Esophagus muscularis mucosa (tissue), 4 donors: Measurements from ENCODE around the gene CDH22. TPM values are rescaled to one million over a fixed set of nuclear protein-coding genes. Genes with fewer than 3 reads are reported as not detected.

Source experiments
- DNase-seq: peaks from one replicate; pipeline ENCODE4 v3.0.0-alpha.2; 2017; ENCODE audit errors: extremely low spot score
- H3K27ac ChIP-seq, 4 donors: fragments of 200-600 bp; sonication (generic); replicated peaks in 1 of 4; 1 replicate in 3 of 4; 2 replicates in 1 of 4; pipeline ENCODE4 v1.5.1; 2016 to 2019; ENCODE audit warnings: mild to moderate bottlenecking in 1 of 4
- H3K27me3 ChIP-seq, 4 donors: fragments of 200-600 bp; sonication (generic); one replicate each; pipeline versions ENCODE4 v1.5.1 to v1.6.0; 2016 to 2019
- H3K36me3 ChIP-seq, 4 donors: fragments of 200-600 bp; sonication (generic); one replicate each; pipeline ENCODE4 v1.5.1; 2016 to 2019
- H3K4me1 ChIP-seq, 4 donors: fragments of 200-600 bp; sonication (generic); one replicate each; pipeline ENCODE4 v1.5.1; 2016 to 2019
- H3K4me3 ChIP-seq, 4 donors: fragments of 200-600 bp; sonication (generic); 1 replicate in 2 of 4; 2 replicates in 2 of 4; pipeline ENCODE4 v1.5.1; 2016 to 2019; ENCODE audit warnings: mild to moderate bottlenecking in 4 of 4, moderate library complexity in 1 of 4
- H3K9me3 ChIP-seq, 4 donors: fragments of 200-600 bp; sonication (generic); 1 replicate in 3 of 4; 2 replicates in 1 of 4; pipeline ENCODE4 v1.5.1; 2016 to 2019
- CTCF ChIP-seq, 3 experiments: fragments of 200-600 bp in 2 of 3; fragments of 450-650 bp in 1 of 3; sonication (generic) in 2 of 3; IDR thresholded peaks; one replicate each; pipeline ENCODE4 v1.5.1; 2017 to 2019; ENCODE audit warnings: antibody characterized with exemption in 3 of 3, mild to moderate bottlenecking in 2 of 3, moderate library complexity in 1 of 3
- EP300 ChIP-seq: sonication (generic); formaldehyde crosslinking; IDR thresholded peaks from one replicate; pipeline ENCODE4 v1.6.1; 2017; ENCODE audit warnings: antibody characterized with exemption
- POLR2A ChIP-seq: fragments of 450-650 bp; IDR thresholded peaks from one replicate; pipeline ENCODE4 v1.6.1; 2017; ENCODE audit warnings: antibody characterized with exemption, moderate library complexity, mild to moderate bottlenecking, low read depth
- POLR2AphosphoS5 ChIP-seq, 2 donors: sonication (generic); formaldehyde crosslinking; IDR thresholded peaks; one replicate each; pipeline ENCODE4 v1.6.1; 2017; ENCODE audit warnings: antibody characterized with exemption in 2 of 2
- WGBS: methylation state at CpG from one replicate; pipeline ENCODE4 v1.1.5; 2018; 5-methylcytosine and 5-hydroxymethylcytosine counted together
- intact Hi-C: fragments of 100-400 bp; cut with DNase I; formaldehyde crosslinking; loops from one replicate; pipeline ENCODE4 v1.15.1; 2023
- total RNA-seq, 4 donors: library from RNA; depleted of rRNA; stranded (reverse); fragments of >200 nt; gene quantifications; one replicate each; pipeline versions ENCODE4 v1.1.0 to v1.2.1, GENCODE V29; 2016

CDH22 gene
- total RNA-seq, 4 donors from 2014 or later: 0.17 to 0.69 (median 0.42) TPM; not detected in 1

DNA sequence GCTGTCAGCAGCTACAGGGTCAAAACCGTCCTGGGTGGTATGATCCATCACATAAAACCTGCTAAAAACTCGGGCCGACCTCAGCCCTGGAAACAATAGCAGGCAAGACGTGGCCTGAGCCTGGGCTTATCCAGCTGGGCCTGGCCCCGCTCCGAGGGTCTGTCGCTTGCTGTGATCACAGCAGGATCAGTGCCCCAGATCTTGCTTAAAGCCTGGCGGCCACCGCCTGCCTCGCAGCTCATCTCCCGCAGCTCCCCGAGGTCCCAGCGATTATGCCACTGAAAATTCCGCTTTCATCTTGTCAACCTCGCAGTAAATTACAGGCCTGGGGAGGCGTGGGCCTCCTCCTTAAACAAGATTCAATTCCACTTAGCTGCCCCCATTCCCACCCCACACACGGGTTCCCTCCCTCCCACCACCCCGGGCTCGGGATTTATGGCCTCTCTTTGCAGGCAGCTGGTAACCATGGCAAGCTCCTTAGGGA is 40.1 kb downstream of the CDH22 start:
- Histone ChIP-seq H3K9me3 (peaks cover 0 to 14% (median 9%) of the 10 kb centered on the region in 4 donors), H3K4me3 (no peak overlapping the region), H3K36me3 (no peaks in the 10 kb centered on the region), H3K4me1 (no peaks in the 10 kb centered on the region), H3K27me3 (peaks cover 0 to 83% (median 0%) of the 10 kb centered on the region in 4 donors), H3K27ac (no peak overlapping the region)
- intact Hi-C loops: no loop called here
- WGBS: 38% methylated on average over 11 of the region's 19 CpGs
- TF ChIP-seq POLR2A (no peak), EP300 (no peak), CTCF (IDR thresholded peaks at IDR 0.05) (no peak), POLR2AphosphoS5 (IDR thresholded peaks at IDR 0.05) (no peak)
- DNase-seq: no peak

- Histone ChIP-seq H3K36me3 (no peaks in the 10 kb centered on the region), H3K4me3 (no peak overlapping the region), H3K27ac (no peak overlapping the region), H3K4me1 (no peaks in the 10 kb centered on the region), H3K27me3 (peaks cover 0 to 81% (median 0%) of the 10 kb centered on the region in 4 donors), H3K9me3 (peaks cover 0 to 7% (median 3%) of the 10 kb centered on the region in 4 donors)
- 44% methylated on average over 10 of the region's 11 CpGs for WGBS
- intact Hi-C loops: no loop called here
- no peak for DNase-seq
- no peak for TF ChIP-seq EP300
- TF ChIP-seq POLR2AphosphoS5 (IDR thresholded peaks at IDR 0.05): no peak
- TF ChIP-seq POLR2A: no peak
- no peak for TF ChIP-seq CTCF (IDR thresholded peaks at IDR 0.05)
Observed at GRCh38 chr20:46267108-46268105, 40.9 kb downstream of the CDH22 start.

- no peaks in the 10 kb centered on the region for H3K4me1 ChIP-seq
- no peak for TF ChIP-seq EP300
- TF ChIP-seq CTCF (IDR thresholded peaks at IDR 0.05): no peak
- no peak for TF ChIP-seq POLR2AphosphoS5 (IDR thresholded peaks at IDR 0.05)
- TF ChIP-seq POLR2A: no peak
- intact Hi-C loops: no loop called here
Observed at GRCh38 chr20:46265539-46265938, 42.8 kb downstream of the CDH22 start.

DNA sequence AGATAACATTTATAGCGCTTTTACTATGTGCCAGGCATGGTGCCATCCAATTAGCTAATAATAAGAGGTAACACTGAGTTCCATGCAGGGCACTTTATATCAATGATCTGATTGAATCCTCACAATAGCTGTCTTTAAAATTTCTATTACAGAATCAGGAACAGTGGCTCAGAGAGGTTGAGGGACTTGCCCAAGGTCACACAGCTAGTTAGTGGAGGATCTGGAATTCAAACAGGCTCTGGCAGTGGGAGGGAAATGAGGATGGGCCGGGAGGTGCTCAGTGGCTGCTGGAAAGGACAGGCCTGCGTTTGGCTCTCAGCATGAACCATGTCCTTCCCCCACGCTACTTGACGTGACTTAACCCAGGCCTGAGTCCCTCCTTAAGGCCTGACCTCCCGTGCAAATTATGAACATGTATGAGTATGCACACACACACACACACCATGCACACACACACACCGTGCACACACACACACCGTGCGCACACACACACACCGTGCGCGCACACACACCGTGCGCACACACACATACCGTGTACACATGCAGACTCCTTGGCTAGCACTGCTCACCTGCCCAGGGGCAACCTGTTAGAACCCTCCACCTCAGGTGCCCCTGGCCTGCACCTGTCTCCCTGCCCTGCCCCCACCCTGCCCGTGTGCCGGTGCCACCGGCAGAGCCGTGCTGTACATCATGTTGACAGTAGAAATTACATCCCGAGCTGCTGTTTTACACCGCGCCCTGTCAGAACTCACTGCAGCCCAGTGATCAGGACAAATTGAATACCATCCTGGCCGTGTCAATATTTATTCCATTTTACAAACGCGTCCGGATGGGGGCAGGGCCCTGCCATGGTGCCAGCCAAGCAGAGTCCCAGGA is 43.7 kb downstream of the CDH22 start:
- no peak overlapping the region for H3K27ac ChIP-seq
- peaks cover 0 to 86% (median 3%) of the 10 kb centered on the region in 4 donors for H3K27me3 ChIP-seq
- intact Hi-C loops: no loop called here
- DNase-seq: no peak
- H3K36me3 ChIP-seq: no peaks in the 10 kb centered on the region
- WGBS: 80% methylated on average over 21 of the region's 26 CpGs
- TF ChIP-seq CTCF (IDR thresholded peaks at IDR 0.05): no peak
- no peak for TF ChIP-seq POLR2A
- no peak for TF ChIP-seq EP300
- no peak for TF ChIP-seq POLR2AphosphoS5 (IDR thresholded peaks at IDR 0.05)
- H3K4me3 ChIP-seq: no peak overlapping the region
- H3K9me3 ChIP-seq: no peaks in the 10 kb centered on the region
- no peaks in the 10 kb centered on the region for H3K4me1 ChIP-seq

More at GRCh38 chr20:46265539-46265938, 42.8 kb downstream of the CDH22 start:
- Histone ChIP-seq H3K27me3 (peaks cover 0 to 87% (median under 1%) of the 10 kb centered on the region in 4 donors), H3K4me3 (no peak overlapping the region), H3K27ac (no peak overlapping the region), H3K36me3 (no peaks in the 10 kb centered on the region), H3K9me3 (no peaks in the 10 kb centered on the region)
- no peak for DNase-seq
- WGBS: 91% methylated on average over 2 of the region's 2 CpGs
